Astrocyte of the spinal cord (primary cell): ENCODE data around the gene INPP4B.

Experiments used
- DNase-seq: peaks from one replicate; pipeline ENCODE4 v3.0.0; 2011; ENCODE audit warnings: low read depth, low spot score
- H3K4me3 ChIP-seq: 2 replicates; pipeline ENCODE4 v1.5.1; 2011; ENCODE audit warnings: low read depth, mild to moderate bottlenecking, low read length, moderate library complexity
- CTCF ChIP-seq: IDR thresholded peaks from 2 replicates; pipeline ENCODE4 v1.5.1; 2012; ENCODE audit warnings: low read depth, mild to moderate bottlenecking, low read length, inconsistent platforms
- in situ Hi-C: cut with HindIII; loops from 2 replicates; pipeline ENCODE4 v1.10.0; 2017; ENCODE audit warnings: low sequenced_read_pairs

Gene INPP4B

GRCh38 chr4:142801966-142802365 lies 44.1 kb downstream of the INPP4B start:
- TF ChIP-seq CTCF: no peak
- no peak overlapping the region for H3K4me3 ChIP-seq
- in situ Hi-C loops: no loop called here
- DNase-seq: no peak

- H3K4me3 ChIP-seq: no peak overlapping the region
- DNase-seq: no peak
- in situ Hi-C loops: no loop called here
- no peak for TF ChIP-seq CTCF
These were observed 65.0 kb downstream of the INPP4B start for GRCh38 chr4:142781114-142781513.

- no peak for TF ChIP-seq CTCF
- in situ Hi-C loops: no loop called here
- DNase-seq: peak; percentile 3
- H3K4me3 ChIP-seq: no peak overlapping the region
These were observed 67.2 kb downstream of the INPP4B start for GRCh38 chr4:142778900-142779299.

- peak; percentile 7 for DNase-seq
- in situ Hi-C loops: no loop called here
- no peak overlapping the region for H3K4me3 ChIP-seq
These were observed 67.7 kb downstream of the INPP4B start for GRCh38 chr4:142778430-142778829.

GRCh38 chr4:142777045-142777743 lies 68.9 kb downstream of the INPP4B start:
- in situ Hi-C loops: no loop called here

More at GRCh38 chr4:142778430-142778829, 67.7 kb downstream of the INPP4B start:
- TF ChIP-seq CTCF: no peak

GRCh38 chr4:142776026-142776425 lies 70.1 kb downstream of the INPP4B start:
- H3K4me3 ChIP-seq: no peak overlapping the region
- TF ChIP-seq CTCF: no peak
- DNase-seq: no peak
- in situ Hi-C loops: no loop called here

More at GRCh38 chr4:142777045-142777743, 68.9 kb downstream of the INPP4B start:
- DNase-seq: no peak
- H3K4me3 ChIP-seq: no peak overlapping the region
- TF ChIP-seq CTCF: no peak
